Panc1 (cell line): Measurements from ENCODE around the gene FOXO6. TPM values are rescaled to one million over a fixed set of nuclear protein-coding genes. Genes with fewer than 3 reads are reported as not detected.

ENCODE experiments used
- ATAC-seq: fragments of 200-7000 bp; cut with Tn5 transposase; 2 replicates; pipeline ENCODE4 v1.9.1; 2020; ENCODE audit warnings: mild to moderate bottlenecking, moderate library complexity
- BruUV-seq: library from RNA; stranded (reverse); fragments of 400-500 nt; replicated peaks from 2 replicates; lab custom pipeline; 2021; lab: Mats Ljungman, UMichigan
- CTCF ChIA-PET: fragments of 300-600 bp; sonication (Branson Sonifier 250); formaldehyde crosslinking; loops from one replicate; lab custom pipeline; 2022; ENCODE audit warnings: antibody characterized with exemption; lab: Charles Lee
- POLR2A ChIA-PET: fragments of 300-600 bp; sonication (Branson Sonifier 250); formaldehyde crosslinking; loops from one replicate; lab custom pipeline; 2022; ENCODE audit warnings: antibody characterized with exemption; lab: Charles Lee
- DNase-seq: peaks from one replicate; pipeline ENCODE4 v3.0.0-alpha.2; 2010; ENCODE audit warnings: low read depth, low spot score
- H3K27ac ChIP-seq: 2 replicates; pipeline ENCODE4 v1.5.1; 2011; ENCODE audit warnings: mild to moderate bottlenecking, low read length, inconsistent platforms
- H3K27me3 ChIP-seq: fragments of 200-500 bp; sonication (Bioruptor generic); 2 replicates; pipeline ENCODE4 v1.6.0; 2014; ENCODE audit warnings: low read length, inconsistent platforms; ENCODE audit not compliant: control insufficient read depth, insufficient read depth
- H3K36me3 ChIP-seq: fragments of 200-500 bp; sonication (Bioruptor generic); 2 replicates; pipeline ENCODE4 v1.5.1; 2014; ENCODE audit warnings: inconsistent platforms, mild to moderate bottlenecking, low read length, moderate library complexity; ENCODE audit not compliant: control insufficient read depth, insufficient read depth
- H3K4me1 ChIP-seq: 2 replicates; pipeline ENCODE4 v1.5.1; 2011; ENCODE audit warnings: inconsistent platforms, mild to moderate bottlenecking, low read length, moderate library complexity; ENCODE audit not compliant: control insufficient read depth, insufficient read depth
- H3K4me3 ChIP-seq, 2 experiments: 2 replicates each; pipeline ENCODE4 v1.5.1; 2011 to 2012; ENCODE audit warnings: low read depth in 2 of 2, low read length in 2 of 2, mild to moderate bottlenecking in 2 of 2, inconsistent platforms in 1 of 2, moderate library complexity in 1 of 2
- H3K9me3 ChIP-seq: fragments of 200-500 bp; sonication (Bioruptor generic); 2 replicates; pipeline ENCODE4 v1.5.1; 2014; ENCODE audit warnings: low read depth, mild to moderate bottlenecking, inconsistent platforms, low read length, moderate library complexity; ENCODE audit not compliant: control insufficient read depth, insufficient read depth
- POLR2AphosphoS5 ChIP-seq: IDR thresholded peaks from 2 replicates; pipeline ENCODE4 v1.6.1; 2012; ENCODE audit warnings: mild to moderate bottlenecking, low read depth, low read length, moderate library complexity
- REST ChIP-seq, 2 experiments: IDR thresholded peaks; 2 replicates each; pipeline ENCODE4 v1.6.1; 2011 to 2012; ENCODE audit warnings: low read depth in 2 of 2, control low read depth in 1 of 2, low read length in 1 of 2, mild to moderate bottlenecking in 1 of 2, moderate library complexity in 1 of 2; ENCODE audit not compliant: insufficient read depth in 1 of 2
- SIN3A ChIP-seq: IDR thresholded peaks from 2 replicates; pipeline ENCODE4 v1.6.1; 2012; ENCODE audit warnings: low read depth, mild to moderate bottlenecking, low read length, moderate library complexity, borderline replicate concordance; ENCODE audit not compliant: insufficient read depth
- TCF7L2 ChIP-seq: IDR thresholded peaks from 2 replicates; pipeline ENCODE4 v1.6.1; 2011; ENCODE audit warnings: mild to moderate bottlenecking, low read depth, low read length, inconsistent platforms
- in situ Hi-C: cut with HindIII; loops from 2 replicates; pipeline ENCODE4 v1.10.0; 2016; ENCODE audit warnings: low sequenced_read_pairs, low pct_unique_long_range_greater_than_20kb
- intact Hi-C: fragments of 100-400 bp; cut with micrococcal nuclease; formaldehyde crosslinking; loops from one replicate; pipeline ENCODE4 v1.10.0; 2022; ENCODE audit not compliant: unreplicated experiment
- total RNA-seq: library from RNA; stranded (reverse); gene quantifications from one replicate; pipeline ENCODE4 v1.2.1, GENCODE V29; 2021; ENCODE audit not compliant: unreplicated experiment
- TF ChIP-seq, protein P1 (sequence below): fragments of 450-650 bp; IDR thresholded peaks from 2 replicates; pipeline ENCODE4 v1.5.1; 2017; ENCODE audit warnings: mild to moderate bottlenecking

Gene FOXO6
- total RNA-seq, 1 experiment from 2014 or later, result 2.5 TPM

GRCh38 chr1:41364442-41365319, 3.4 kb downstream of the FOXO6 start:
- H3K4me1 ChIP-seq, result peaks cover 9% of the 10 kb centered on the region; the same call in 1 of the 2 replicates
- H3K9me3 ChIP-seq, result no peaks in the 10 kb centered on the region
- no peak overlapping the region for H3K4me3 ChIP-seq
- no peak for TF ChIP-seq POLR2AphosphoS5
- no peak for TF ChIP-seq SIN3A
- no peak for TF ChIP-seq REST (IDR thresholded peaks at IDR 0.05; ENCODE audit: insufficient read depth in 1 of 2, low read depth in 2 of 2, low read length in 1 of 2)
- TF ChIP-seq, protein P1, sequence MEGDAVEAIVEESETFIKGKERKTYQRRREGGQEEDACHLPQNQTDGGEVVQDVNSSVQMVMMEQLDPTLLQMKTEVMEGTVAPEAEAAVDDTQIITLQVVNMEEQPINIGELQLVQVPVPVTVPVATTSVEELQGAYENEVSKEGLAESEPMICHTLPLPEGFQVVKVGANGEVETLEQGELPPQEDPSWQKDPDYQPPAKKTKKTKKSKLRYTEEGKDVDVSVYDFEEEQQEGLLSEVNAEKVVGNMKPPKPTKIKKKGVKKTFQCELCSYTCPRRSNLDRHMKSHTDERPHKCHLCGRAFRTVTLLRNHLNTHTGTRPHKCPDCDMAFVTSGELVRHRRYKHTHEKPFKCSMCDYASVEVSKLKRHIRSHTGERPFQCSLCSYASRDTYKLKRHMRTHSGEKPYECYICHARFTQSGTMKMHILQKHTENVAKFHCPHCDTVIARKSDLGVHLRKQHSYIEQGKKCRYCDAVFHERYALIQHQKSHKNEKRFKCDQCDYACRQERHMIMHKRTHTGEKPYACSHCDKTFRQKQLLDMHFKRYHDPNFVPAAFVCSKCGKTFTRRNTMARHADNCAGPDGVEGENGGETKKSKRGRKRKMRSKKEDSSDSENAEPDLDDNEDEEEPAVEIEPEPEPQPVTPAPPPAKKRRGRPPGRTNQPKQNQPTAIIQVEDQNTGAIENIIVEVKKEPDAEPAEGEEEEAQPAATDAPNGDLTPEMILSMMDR, result no peak
- DNase-seq (no peak), ATAC-seq (no peak)
- intact Hi-C loops, result no loop called here
- no peak overlapping the region for H3K27ac ChIP-seq
- ChIA-PET POLR2A (no interaction called here), CTCF (no interaction called here)
- H3K27me3 ChIP-seq, result no peaks in the 10 kb centered on the region
- in situ Hi-C loops, result no loop called here
- no peaks in the 10 kb centered on the region for H3K36me3 ChIP-seq
- BruUV-seq, result no TSS peak

DNA sequence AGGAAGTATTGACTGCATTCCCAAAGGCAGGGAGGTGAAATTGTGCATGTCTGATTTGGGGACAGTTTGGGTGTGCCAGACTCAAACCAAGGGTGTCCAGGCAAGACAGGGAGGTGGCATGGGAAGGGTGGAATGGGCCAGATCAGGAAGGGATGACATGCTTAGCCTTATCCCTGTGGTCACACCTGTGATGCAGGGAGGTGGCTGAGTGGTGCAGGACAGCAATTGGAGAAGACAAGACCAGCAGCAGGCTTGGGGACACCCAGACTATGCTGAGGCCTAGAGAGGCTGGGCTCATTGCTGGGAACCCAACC, 4.0 kb downstream of the FOXO6 start:
- Histone ChIP-seq H3K4me1 (peaks cover 9% of the 10 kb centered on the region; the same call in 1 of the 2 replicates), H3K9me3 (no peaks in the 10 kb centered on the region), H3K4me3 (no peak overlapping the region), H3K36me3 (no peaks in the 10 kb centered on the region), H3K27me3 (no peaks in the 10 kb centered on the region), H3K27ac (no peak overlapping the region)
- in situ Hi-C loops, result no loop called here
- intact Hi-C loops, result no loop called here
- CTCF ChIA-PET, result no interaction called here
- POLR2A ChIA-PET, result no interaction called here
- no TSS peak for BruUV-seq
- no peak for DNase-seq
- no peak for TF ChIP-seq REST (IDR thresholded peaks at IDR 0.05; ENCODE audit: insufficient read depth in 1 of 2, low read depth in 2 of 2, low read length in 1 of 2)
- TF ChIP-seq, protein P1, result no peak
- no peak for TF ChIP-seq SIN3A
- no peak for TF ChIP-seq POLR2AphosphoS5
- TF ChIP-seq TCF7L2, result no peak
- no peak for ATAC-seq
